GM18909 (cell line): Measurements from ENCODE around the gene KLHL24.
"Not testable (repeated sequence)": the region's sequence is repeated elsewhere in the genome, so short reads cannot be mapped to it uniquely, and the experiment has no call there.

ENCODE experiments used
- ATAC-seq: cut with Tn5 transposase; IDR thresholded peaks from one replicate; pipeline ENCODE4 v1.9.1; 2021; ENCODE audit warnings: mild to moderate bottlenecking; ENCODE audit not compliant: unreplicated experiment, poor library complexity

KLHL24 gene

GRCh38 chr3:183634707-183635106 is 716 bp upstream of the KLHL24 start:
- ATAC-seq = no peak

- no peak for ATAC-seq
Measured at GRCh38 chr3:183635107-183635430, 354 bp upstream of the KLHL24 start.

GRCh38 chr3:183636221-183637105 is 1.0 kb downstream of the KLHL24 start:
- ATAC-seq = peak; percentile 86

- ATAC-seq = no peak
Measured at GRCh38 chr3:183637106-183637486, 1.7 kb downstream of the KLHL24 start.

GRCh38 chr3:183637633-183638032 is 2.2 kb downstream of the KLHL24 start:
- ATAC-seq = not testable (repeated sequence)

GRCh38 chr3:183638101-183638852 is 2.9 kb downstream of the KLHL24 start:
- no peak for ATAC-seq

GRCh38 chr3:183640635-183641034 is 5.2 kb downstream of the KLHL24 start:
- ATAC-seq = not testable (repeated sequence)

- ATAC-seq = no peak
Measured at GRCh38 chr3:183641882-183642281, 6.5 kb downstream of the KLHL24 start.

GRCh38 chr3:183644244-183644643 is 8.8 kb downstream of the KLHL24 start:
- ATAC-seq = no peak

GRCh38 chr3:183645254-183645653 is 9.8 kb downstream of the KLHL24 start:
- no peak for ATAC-seq

GRCh38 chr3:183650554-183650953 is 15.1 kb downstream of the KLHL24 start:
- no peak for ATAC-seq

GRCh38 chr3:183653209-183654064 is 18.0 kb downstream of the KLHL24 start:
- ATAC-seq = no peak

GRCh38 chr3:183654727-183655126 is 19.3 kb downstream of the KLHL24 start:
- no peak for ATAC-seq

- ATAC-seq = no peak
Measured at GRCh38 chr3:183662099-183662498, 26.7 kb downstream of the KLHL24 start.

- ATAC-seq = no peak
Measured at GRCh38 chr3:183664913-183665381, 29.5 kb downstream of the KLHL24 start.

- ATAC-seq = no peak
Measured at GRCh38 chr3:183680061-183680460, 44.6 kb downstream of the KLHL24 start.

- no peak for ATAC-seq
Measured at GRCh38 chr3:183687705-183688104, 52.3 kb downstream of the KLHL24 start.

GRCh38 chr3:183688874-183689273 is 53.5 kb downstream of the KLHL24 start:
- ATAC-seq = no peak

- ATAC-seq = not testable (repeated sequence)
Measured at GRCh38 chr3:183689621-183690020, 54.2 kb downstream of the KLHL24 start.

GRCh38 chr3:183690402-183690995 is 55.1 kb downstream of the KLHL24 start:
- ATAC-seq = no peak
